OCI-M2 (cell line): ENCODE data around the gene NOSTRIN.

ENCODE experiments used
- DNase-seq: peaks from one replicate; lab custom pipeline; 2025; ENCODE audit not compliant: unreplicated experiment; lab: John Stamatoyannopoulos, UW

Gene NOSTRIN

GRCh38 chr2:168814939-168815907 lies 12.8 kb downstream of the NOSTRIN start:
- DNase-seq: no peak

DNA sequence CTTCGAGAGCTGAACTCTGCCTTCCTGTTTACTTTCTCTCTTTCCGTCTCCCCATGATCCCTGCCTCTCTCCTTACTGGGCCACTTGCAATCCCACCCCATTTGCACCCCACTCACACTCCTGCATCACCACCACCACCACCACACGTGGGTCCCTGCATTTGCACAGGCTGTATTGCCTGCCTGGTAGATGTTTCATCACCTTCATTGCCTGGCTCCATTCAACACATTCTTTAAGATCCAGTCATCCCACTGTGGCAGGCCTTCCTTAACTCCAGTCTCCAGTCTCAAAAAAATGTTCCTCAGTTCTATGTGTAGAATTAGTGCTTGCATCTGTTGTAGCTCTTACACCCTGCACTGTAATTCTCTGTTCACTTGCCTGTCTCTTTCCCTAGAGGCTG lies 13.9 kb downstream of the NOSTRIN start:
- DNase-seq: no peak

DNA sequence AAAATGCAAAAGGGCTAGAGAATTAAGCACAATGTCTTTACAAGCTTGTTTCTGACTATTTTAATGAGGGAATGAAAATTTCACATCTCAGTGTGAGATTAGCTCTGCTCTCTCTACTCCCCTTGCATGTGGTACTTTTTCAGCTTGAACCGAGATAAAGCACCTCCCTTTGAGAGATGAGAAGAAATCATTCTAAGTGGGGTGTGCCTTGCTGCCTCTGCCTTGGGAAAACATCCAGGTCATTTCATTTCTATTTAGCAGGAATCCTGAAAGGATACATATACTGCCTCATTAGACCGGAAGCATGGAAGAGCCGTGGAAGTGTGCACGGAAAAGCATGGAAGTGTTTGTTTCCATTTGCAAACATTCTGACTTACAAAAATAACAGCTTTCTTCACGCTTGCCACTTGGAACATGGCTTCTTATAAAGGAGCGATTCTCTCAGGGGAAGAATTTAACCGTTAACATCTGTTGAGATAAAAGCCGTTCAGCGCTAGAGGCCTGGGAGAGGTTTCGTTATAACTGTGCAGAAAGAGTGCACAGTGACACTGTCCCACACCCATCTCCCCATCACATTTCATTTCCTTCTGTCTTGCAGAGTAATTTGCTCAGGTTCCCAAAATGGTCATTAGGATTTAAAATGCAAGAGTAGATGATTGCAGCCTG lies 16.7 kb downstream of the NOSTRIN start:
- DNase-seq: no peak

DNA sequence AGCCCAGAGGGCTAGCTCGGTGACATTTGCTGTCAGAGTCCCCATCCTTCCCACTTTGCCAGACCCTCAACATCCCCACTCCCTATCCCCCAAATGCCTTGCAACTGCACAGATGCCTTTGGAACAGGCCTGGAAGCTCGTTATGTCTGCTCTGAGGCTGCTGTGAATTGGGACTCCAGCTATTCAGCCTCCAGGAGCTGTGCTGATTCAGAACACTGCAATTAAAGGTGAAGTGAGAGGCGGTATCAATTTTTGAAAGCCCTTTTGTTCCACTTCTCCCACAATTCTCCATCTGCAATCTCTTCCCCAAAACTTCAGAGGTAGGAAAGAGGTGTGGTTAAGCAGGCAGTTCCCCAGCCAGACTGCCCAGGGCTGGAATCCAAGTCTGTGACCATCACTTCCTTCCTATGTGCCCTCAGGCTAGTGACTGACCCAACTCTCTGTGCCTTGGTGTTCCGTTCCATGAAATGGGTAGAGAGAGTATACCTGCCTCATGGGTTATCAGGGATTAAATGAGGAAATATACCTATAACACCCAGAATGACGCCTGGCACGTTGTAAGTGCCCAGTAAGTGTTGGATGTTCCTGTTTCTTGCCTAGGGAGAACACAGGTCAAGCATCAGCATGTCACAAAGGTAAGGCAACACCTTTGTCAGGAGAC lies 17.5 kb downstream of the NOSTRIN start:
- no peak for DNase-seq

DNA sequence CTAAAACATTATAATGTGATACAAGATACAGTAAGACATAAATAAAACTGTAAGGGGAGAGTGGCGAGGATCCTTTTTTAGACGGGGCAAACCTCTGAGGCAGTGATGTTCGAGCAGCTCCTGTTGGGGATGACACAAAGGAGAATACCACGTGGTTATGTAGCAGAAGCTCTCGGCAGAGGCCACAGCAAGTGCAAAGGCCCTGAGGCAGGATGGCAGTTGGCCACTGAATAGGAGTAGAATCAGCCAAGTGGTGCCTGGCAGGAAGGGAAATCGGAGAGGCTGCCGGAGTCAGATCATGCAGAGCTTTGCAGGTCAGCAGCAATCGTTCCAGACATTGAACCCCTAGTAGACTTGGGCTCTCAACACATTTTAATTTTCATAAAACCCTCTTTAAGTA lies 19.1 kb downstream of the NOSTRIN start:
- DNase-seq: no peak

GRCh38 chr2:168821992-168822391 lies 19.6 kb downstream of the NOSTRIN start:
- DNase-seq: no peak

DNA sequence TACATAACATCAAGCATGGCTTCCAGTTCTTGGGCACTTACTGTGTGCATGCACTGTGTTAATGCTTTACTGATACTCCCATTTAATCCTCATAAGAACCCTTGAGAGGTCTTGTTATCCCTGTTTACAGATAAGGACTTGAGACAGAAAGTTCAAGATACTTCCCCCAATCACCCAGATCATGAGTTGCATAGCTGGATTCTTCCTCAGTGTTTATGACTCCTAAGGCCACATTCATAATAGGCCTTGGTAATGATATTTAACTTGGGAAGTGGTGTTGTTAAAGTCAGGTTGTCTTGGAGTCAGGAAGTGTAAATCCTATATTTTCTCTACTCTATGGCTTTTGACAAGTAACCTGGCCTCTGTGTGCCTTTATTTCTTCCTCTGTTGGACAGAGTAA lies 22.7 kb downstream of the NOSTRIN start:
- DNase-seq: no peak

DNA sequence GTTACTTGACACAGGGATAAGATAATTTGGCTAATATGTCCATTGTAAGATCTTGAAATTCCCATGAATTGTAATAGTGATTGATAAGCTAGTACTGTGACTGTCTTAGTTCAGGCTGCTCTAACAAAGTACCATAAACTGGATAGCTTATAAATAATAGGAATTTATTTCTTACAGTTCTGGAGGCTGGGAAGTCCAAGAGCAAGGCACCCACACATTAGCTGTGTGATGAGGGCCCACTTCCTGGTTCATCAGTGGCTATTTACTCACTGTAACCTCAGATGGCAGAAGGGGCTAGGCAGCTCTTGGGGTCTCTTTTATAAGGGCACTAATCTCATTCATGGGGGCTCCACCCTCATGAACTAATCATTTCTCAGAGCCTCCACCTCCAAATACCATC lies 28.5 kb downstream of the NOSTRIN start:
- DNase-seq: no peak

DNA sequence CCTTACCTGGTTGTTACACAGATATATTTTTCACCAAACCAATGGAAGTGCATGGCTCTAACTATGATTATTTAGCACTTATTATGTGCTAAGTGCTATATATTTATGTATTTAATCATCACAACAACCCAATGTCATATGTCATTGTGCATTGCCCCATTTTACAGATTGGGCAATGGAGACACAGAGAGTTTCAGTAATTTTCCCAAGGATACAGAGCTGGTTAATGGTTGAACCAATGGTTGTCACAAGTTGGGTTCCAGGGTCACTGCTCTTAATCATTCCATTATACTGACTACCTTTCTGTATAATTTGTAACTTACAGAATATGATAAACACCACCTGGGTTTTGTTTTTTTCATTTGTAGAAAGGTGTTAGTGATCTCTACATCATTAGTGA lies 29.2 kb downstream of the NOSTRIN start:
- DNase-seq: no peak

- DNase-seq: no peak
These were observed 33.5 kb downstream of the NOSTRIN start for GRCh38 chr2:168835969-168836368.

- DNase-seq: no peak
These were observed 39.0 kb downstream of the NOSTRIN start for GRCh38 chr2:168841445-168841844.

DNA sequence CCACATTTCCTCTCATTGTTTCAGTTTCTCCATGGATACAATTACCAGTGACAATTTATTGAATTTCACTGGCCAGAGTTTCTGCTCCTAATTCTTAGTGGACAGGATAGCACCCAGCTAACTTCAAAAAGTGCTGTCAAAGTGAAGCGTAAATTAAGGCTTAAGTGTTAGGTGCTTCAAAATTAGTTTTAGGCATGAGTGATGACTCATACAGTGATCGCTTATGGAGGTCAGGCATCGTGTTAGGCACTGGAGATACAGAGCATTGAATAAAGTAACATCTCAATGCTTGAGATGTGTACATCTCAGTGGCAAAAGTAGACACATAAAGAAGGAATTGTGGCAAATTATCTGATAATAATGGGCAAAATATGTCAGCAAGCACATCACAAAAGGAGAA lies 40.8 kb downstream of the NOSTRIN start:
- no peak for DNase-seq

DNA sequence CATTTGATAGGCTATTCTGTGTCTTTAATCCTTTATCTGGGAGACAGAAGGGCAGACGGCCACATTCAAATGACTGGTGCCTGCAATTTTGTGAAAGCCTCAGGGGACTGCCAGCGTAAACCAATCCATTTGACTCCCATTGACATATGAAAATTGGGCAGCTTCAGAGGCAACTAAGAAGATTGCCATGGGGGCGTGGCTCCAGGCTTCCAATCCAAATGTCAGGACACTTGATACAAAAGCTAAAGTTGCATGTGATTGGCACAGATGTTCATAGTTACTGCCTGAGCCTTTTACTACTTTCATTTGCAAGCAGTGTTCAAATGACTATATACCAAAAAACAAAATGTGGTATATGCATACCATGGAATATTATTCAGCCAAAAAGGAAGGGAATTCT lies 45.8 kb downstream of the NOSTRIN start:
- DNase-seq: no peak

GRCh38 chr2:168849610-168850009 lies 47.2 kb downstream of the NOSTRIN start:
- DNase-seq: no peak

DNA sequence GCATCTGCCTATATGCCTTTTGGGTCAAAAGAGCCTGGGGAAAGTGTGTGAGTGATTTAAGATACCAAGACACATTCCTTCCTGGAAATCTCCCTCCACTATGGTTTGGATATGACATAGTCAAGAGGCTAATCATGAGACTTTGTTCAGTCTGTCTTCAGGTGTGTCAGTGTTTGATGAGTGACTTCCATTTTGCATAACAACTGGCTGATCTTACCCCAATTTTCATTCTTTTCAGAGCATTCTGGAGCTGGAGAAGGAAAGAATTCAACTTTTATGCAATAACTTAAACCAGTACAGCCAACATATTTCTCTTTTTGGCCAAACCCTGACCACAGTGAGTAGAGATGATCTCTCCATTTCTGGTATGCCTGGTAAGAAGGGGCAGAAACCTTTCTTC lies 48.4 kb downstream of the NOSTRIN start:
- DNase-seq: no peak

DNA sequence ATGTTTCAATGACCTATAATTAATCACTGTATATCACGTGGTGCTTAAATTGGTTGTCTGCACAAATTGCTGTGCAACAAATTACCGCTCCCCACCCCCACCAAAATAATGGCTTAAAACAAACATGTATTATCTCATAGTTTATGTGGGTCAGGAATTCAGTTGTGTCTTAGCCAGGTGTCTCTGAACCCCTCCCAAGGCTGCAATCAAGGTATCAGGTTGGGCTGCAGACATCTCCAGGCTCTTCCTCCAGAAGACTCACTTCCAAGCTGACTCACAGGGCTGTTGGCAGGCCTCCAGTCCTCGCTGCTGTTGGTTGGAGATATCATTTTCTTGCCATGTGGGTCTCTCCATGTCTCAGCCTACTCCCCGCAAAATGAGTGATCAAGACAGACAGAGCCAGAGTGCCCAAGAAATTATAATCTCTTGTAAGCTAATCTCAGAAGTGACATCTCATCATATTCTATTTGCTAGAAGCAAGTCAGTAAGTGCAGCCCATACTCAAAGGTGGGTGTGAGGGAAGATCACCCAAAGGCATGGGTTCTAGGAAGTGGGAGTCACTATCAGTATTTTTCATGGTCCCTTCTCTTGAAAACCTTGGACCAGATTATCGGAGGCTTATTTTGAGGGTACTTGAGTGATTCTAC lies 49.4 kb downstream of the NOSTRIN start:
- DNase-seq: peak; percentile 29

DNA sequence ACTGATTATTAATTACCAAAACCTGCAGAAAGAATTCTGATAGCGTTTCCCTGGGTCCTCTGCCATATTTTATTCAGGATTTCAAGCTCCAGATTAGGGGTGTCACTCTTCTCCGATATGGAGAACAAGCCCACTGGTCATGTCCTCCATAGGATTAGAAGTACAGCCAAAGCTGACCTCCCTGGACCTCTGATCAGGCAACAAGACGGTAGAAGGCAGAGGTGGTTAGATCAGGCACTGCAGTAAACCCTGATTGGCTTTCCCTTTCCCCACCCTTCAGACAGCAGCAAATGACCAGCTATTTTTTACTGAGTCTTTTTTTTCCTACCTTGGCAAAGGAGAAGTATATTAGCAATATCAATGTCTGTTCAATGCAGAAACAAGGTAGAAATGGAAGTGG lies 50.0 kb downstream of the NOSTRIN start:
- no peak for DNase-seq

DNA sequence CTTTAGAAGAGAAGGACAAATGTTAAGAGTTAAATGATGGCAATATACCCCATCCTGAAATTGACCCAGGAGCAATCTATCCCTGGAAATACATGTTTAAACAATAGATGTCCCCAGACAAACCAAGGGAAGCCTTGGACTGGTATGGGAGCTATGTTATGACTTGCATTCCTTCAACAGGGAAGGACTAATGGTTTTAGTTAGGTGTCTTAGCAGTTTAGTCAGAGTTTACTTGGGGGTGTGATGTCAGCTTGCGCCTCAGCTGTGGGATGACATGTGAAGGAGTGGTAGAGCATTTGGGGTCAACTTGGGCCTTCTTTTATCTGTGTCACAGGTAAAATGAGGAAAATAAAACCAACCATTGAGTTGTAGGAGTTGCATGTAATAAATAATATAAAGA lies 51.0 kb downstream of the NOSTRIN start:
- DNase-seq: no peak

- no peak for DNase-seq
These were observed 52.2 kb downstream of the NOSTRIN start for GRCh38 chr2:168854651-168855050.

GRCh38 chr2:168855601-168856000 lies 53.2 kb downstream of the NOSTRIN start:
- DNase-seq: no peak

- no peak for DNase-seq
These were observed 55.7 kb downstream of the NOSTRIN start for GRCh38 chr2:168858146-168858545.
